ENCODE results near the gene ZNF792. TPM values are rescaled to one million over a fixed set of nuclear protein-coding genes. Genes with fewer than 3 reads are reported as not detected.
"Not testable (repeated sequence)": the region's sequence is repeated elsewhere in the genome, so short reads cannot be mapped to it uniquely, and the experiment has no call there.

The ZNF792 gene
- total RNA-seq, 1 donor = 3.0 TPM

- no peak overlapping the region for H3K4me3 ChIP-seq (ENCODE audit: low read depth, low read length)
- no peak for TF ChIP-seq CTCF (IDR thresholded peaks at IDR 0.05; ENCODE audit: insufficient read depth, low read length)
- no peak for DNase-seq (ENCODE audit: low read depth)
These were observed 25.1 kb downstream of the ZNF792 start for GRCh38 chr19:34938886-34939285.

- TF ChIP-seq CTCF (IDR thresholded peaks at IDR 0.05; ENCODE audit: insufficient read depth, low read length) = no peak
- no peak overlapping the region for H3K4me3 ChIP-seq (ENCODE audit: low read depth, low read length)
- no peak for DNase-seq (ENCODE audit: low read depth)
These were observed 27.8 kb downstream of the ZNF792 start for GRCh38 chr19:34936184-34936583.

- DNase-seq (ENCODE audit: low read depth) = no peak
- H3K4me3 ChIP-seq (ENCODE audit: low read depth, low read length) = no peak overlapping the region
- no peak for TF ChIP-seq CTCF (IDR thresholded peaks at IDR 0.05; ENCODE audit: insufficient read depth, low read length)
These were observed 31.5 kb downstream of the ZNF792 start for GRCh38 chr19:34932494-34932893.

- DNase-seq (ENCODE audit: low read depth) = peak; percentile 90
- peak within 1 kb of the TSS; percentile 79 for H3K4me3 ChIP-seq (ENCODE audit: low read depth, low read length)
- TF ChIP-seq CTCF (IDR thresholded peaks at IDR 0.05; ENCODE audit: insufficient read depth, low read length) = no peak
These were observed 37.2 kb downstream of the ZNF792 start, which contains the start of gene ZNF30 for GRCh38 chr19:34926685-34927375. Gene ZNF30, plus strand, starts transcription at chr19:34926903. Its CDS starts 3,045 bp downstream, at chr19:34929948.

- DNase-seq (ENCODE audit: low read depth) = no peak
- TF ChIP-seq CTCF (IDR thresholded peaks at IDR 0.05; ENCODE audit: insufficient read depth, low read length) = no peak
- peak overlapping the region; percentile 79 for H3K4me3 ChIP-seq (ENCODE audit: low read depth, low read length)
These were observed 37.7 kb downstream of the ZNF792 start for GRCh38 chr19:34926361-34926684.

- no peak overlapping the region for H3K4me3 ChIP-seq (ENCODE audit: low read depth, low read length)
- no peak for DNase-seq (ENCODE audit: low read depth)
- TF ChIP-seq CTCF (IDR thresholded peaks at IDR 0.05; ENCODE audit: insufficient read depth, low read length) = no peak
These were observed 38.7 kb downstream of the ZNF792 start for GRCh38 chr19:34925278-34925855.

- DNase-seq (ENCODE audit: low read depth); H3K4me3 ChIP-seq (ENCODE audit: low read depth, low read length): not testable (repeated sequence)
These were observed 43.8 kb downstream of the ZNF792 start for GRCh38 chr19:34920090-34920786.

All from fibroblast of the aortic adventitia (primary cell).